GM23338 (cell line): ENCODE results near the gene CEBPB. TPM values are rescaled to one million over a fixed set of nuclear protein-coding genes. Genes with fewer than 3 reads are reported as not detected.

Experiments used
- ATAC-seq: fragments of 200-7000 bp; cut with Tn5 transposase; 3 replicates; pipeline ENCODE4 v1.9.1; 2020
- DNase-seq: peaks from one replicate; pipeline ENCODE4 v3.0.0-alpha.2; 2015; ENCODE audit warnings: low spot score
- H2AFZ ChIP-seq: fragments of 200-600 bp; sonication (generic); 2 replicates; pipeline ENCODE4 v1.8.0; 2016; ENCODE audit warnings: antibody characterized with exemption, mild to moderate bottlenecking, moderate library complexity
- H3F3A ChIP-seq: fragments of 200-600 bp; sonication (generic); replicated peaks from 2 replicates; pipeline ENCODE4 v1.8.0; 2017; ENCODE audit warnings: antibody characterized with exemption, mixed run types, low read depth
- H3K27ac ChIP-seq: fragments of 200-600 bp; sonication (generic); 2 replicates; pipeline ENCODE4 v1.6.1; 2016; ENCODE audit warnings: low read depth
- H3K27me3 ChIP-seq: fragments of 200-600 bp; sonication (generic); 2 replicates; pipeline ENCODE4 v1.8.0; 2016; ENCODE audit warnings: mild to moderate bottlenecking, mixed run types, moderate library complexity; ENCODE audit not compliant: insufficient read depth
- H3K36me3 ChIP-seq: fragments of 200-600 bp; sonication (generic); 2 replicates; pipeline ENCODE4 v1.8.0; 2016; ENCODE audit warnings: mild to moderate bottlenecking; ENCODE audit not compliant: insufficient read depth
- H3K4me1 ChIP-seq: fragments of 200-600 bp; sonication (generic); 2 replicates; pipeline ENCODE4 v1.8.0; 2016; ENCODE audit warnings: mild to moderate bottlenecking, moderate library complexity; ENCODE audit not compliant: insufficient read depth
- H3K4me2 ChIP-seq: fragments of 200-600 bp; sonication (generic); 2 replicates; pipeline ENCODE4 v1.7.1; 2017; ENCODE audit warnings: mixed run types
- H3K4me3 ChIP-seq: fragments of 200-600 bp; sonication (generic); 2 replicates; pipeline ENCODE4 v1.6.1; 2016; ENCODE audit warnings: mixed run types
- H3K79me2 ChIP-seq: fragments of 200-600 bp; sonication (generic); replicated peaks from 2 replicates; pipeline ENCODE4 v1.8.0; 2017; ENCODE audit warnings: mild to moderate bottlenecking; ENCODE audit not compliant: insufficient read depth
- H3K9me2 ChIP-seq: fragments of 200-600 bp; sonication (generic); 2 replicates; pipeline ENCODE4 v1.8.0; 2017; ENCODE audit not compliant: insufficient read depth
- H4K20me1 ChIP-seq: fragments of 200-600 bp; sonication (generic); replicated peaks from 2 replicates; pipeline ENCODE4 v1.8.0; 2017; ENCODE audit warnings: mild to moderate bottlenecking; ENCODE audit not compliant: insufficient read depth
- H3K27ac Mint-ChIP-seq: 2 replicates; pipeline ENCODE4 v1.8.0; 2020; ENCODE audit warnings: inconsistent platforms, mild to moderate bottlenecking, moderate library complexity, mixed read lengths
- H3K27me3 Mint-ChIP-seq: 3 replicates; pipeline ENCODE4 v1.8.0; 2022; ENCODE audit warnings: low read depth, mild to moderate bottlenecking, moderate library complexity, mixed read lengths, inconsistent platforms; ENCODE audit not compliant: insufficient read depth, poor library complexity
- H3K36me3 Mint-ChIP-seq: 3 replicates; pipeline ENCODE4 v1.8.0; 2021; ENCODE audit warnings: low read depth, mild to moderate bottlenecking, inconsistent platforms, moderate library complexity, mixed read lengths
- H3K4me1 Mint-ChIP-seq: 3 replicates; pipeline ENCODE4 v1.8.0; 2020; ENCODE audit warnings: mild to moderate bottlenecking, inconsistent platforms, mixed read lengths
- H3K4me3 Mint-ChIP-seq: 3 replicates; pipeline ENCODE4 v1.8.0; 2021; ENCODE audit warnings: moderate library complexity, mild to moderate bottlenecking, inconsistent platforms, mixed read lengths
- H3K9me3 Mint-ChIP-seq: 3 replicates; pipeline ENCODE4 v1.8.0; 2020; ENCODE audit warnings: moderate library complexity, mild to moderate bottlenecking, inconsistent platforms, mixed read lengths
- CREB1 ChIP-seq: fragments of 250-450 bp; sonication (Bioruptor Pico); IDR thresholded peaks from 2 replicates; pipeline ENCODE4 v1.5.0; 2020; ENCODE audit warnings: low read depth, mild to moderate bottlenecking, moderate library complexity
- EZH2 ChIP-seq: fragments of 200-600 bp; sonication (generic); IDR thresholded peaks from one replicate; pipeline ENCODE4 v1.8.0; 2017; ENCODE audit warnings: antibody characterized with exemption, mild to moderate bottlenecking, low read depth; ENCODE audit not compliant: unreplicated experiment
- EZH2phosphoT487 ChIP-seq: fragments of 200-600 bp; sonication (generic); IDR thresholded peaks from one replicate; pipeline ENCODE4 v1.8.1; 2018; ENCODE audit warnings: antibody characterized with exemption; ENCODE audit not compliant: unreplicated experiment
- NANOG ChIP-seq: IDR thresholded peaks from 2 replicates; pipeline ENCODE4 v1.6.1; 2016; ENCODE audit warnings: antibody characterized with exemption, borderline replicate concordance
- POLR2AphosphoS5 ChIP-seq: IDR thresholded peaks from 2 replicates; pipeline ENCODE4 v1.6.1; 2016; ENCODE audit warnings: antibody characterized with exemption, low read depth
- STAT1 ChIP-seq: IDR thresholded peaks from one replicate; pipeline ENCODE4 v1.6.1; 2016; ENCODE audit warnings: antibody characterized with exemption; ENCODE audit not compliant: unreplicated experiment
- ZNF114 ChIP-seq: fragments of 250-450 bp; sonication (Bioruptor Pico); IDR thresholded peaks from 2 replicates; pipeline ENCODE4 v1.5.0; 2020; ENCODE audit warnings: mild to moderate bottlenecking, moderate library complexity
- ZNF331 ChIP-seq: fragments of 250-450 bp; sonication (Bioruptor Pico); IDR thresholded peaks from 2 replicates; pipeline ENCODE4 v1.5.0; 2020; ENCODE audit warnings: low read depth, mild to moderate bottlenecking, moderate library complexity
- polyA plus RNA-seq: library from polyadenylated mRNA; unstranded; fragments of >200 nt; fragmentation: Nextera tagmentation; extraction: Ambion mirVana; gene quantifications from 2 replicates; pipeline ENCODE4 v1.2.1, GENCODE V29; 2016
- total RNA-seq: library from RNA; depleted of rRNA; stranded (reverse); fragments of >200 nt; shearing (Covaris generic); gene quantifications from 2 replicates; pipeline ENCODE4 v1.2.3, GENCODE V29; 2014
- TF ChIP-seq, protein P1 (sequence below): IDR thresholded peaks from 2 replicates; pipeline ENCODE4 v1.6.1; 2016; ENCODE audit warnings: antibody characterized with exemption
- TF ChIP-seq, protein P2 (sequence below), 2 experiments: fragments of 200-600 bp in 1 of 2; sonication (generic) in 1 of 2; conservative IDR thresholded peaks; 2 replicates each; pipeline versions ENCODE4 v1.5.1 to v1.6.1; 2016 to 2017; ENCODE audit warnings: antibody characterized with exemption in 2 of 2, low read depth in 2 of 2, mild to moderate bottlenecking in 2 of 2, moderate library complexity in 1 of 2
- TF ChIP-seq, protein P3 (sequence below): IDR thresholded peaks from one replicate; pipeline ENCODE4 v1.6.1; 2018; ENCODE audit warnings: antibody characterized with exemption; ENCODE audit not compliant: unreplicated experiment

Gene CEBPB
- total and polyA plus RNA-seq, 2 experiments from 2014 or later, result 20.6 to 25.4 TPM

DNA sequence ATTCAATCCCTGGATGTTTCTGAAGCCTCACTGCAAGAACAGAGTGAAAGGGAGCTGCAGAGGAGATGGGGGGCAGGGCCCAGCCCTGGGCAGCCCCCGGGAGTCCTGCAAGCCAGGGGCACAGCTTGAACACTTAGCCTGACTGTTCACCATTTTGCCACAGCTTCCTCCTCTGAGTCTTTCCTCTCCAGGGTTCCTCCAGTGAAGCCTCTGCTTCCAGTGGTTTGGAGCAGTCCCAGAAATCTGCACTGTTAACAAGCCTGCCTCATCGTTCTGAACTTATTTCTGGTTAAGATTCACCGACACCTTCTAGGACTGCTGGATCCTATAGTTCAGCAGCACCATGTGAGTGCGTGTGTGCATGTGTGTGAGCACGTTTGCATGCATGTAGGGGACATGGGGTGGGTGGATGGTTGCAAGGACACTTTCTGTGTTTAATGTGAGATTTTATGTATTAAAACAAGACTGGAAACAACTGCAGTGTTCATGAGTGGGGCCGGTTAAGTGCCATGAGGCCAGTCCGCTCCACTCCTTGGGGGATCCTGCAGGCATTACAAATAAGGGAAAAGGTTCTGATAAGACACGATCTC lies 24.6 kb downstream of the CEBPB start:
- DNase-seq, result no peak
- Mint-ChIP-seq H3K4me3 (no peak overlapping the region), H3K27me3 (peaks cover 10% of the 10 kb centered on the region), H3K9me3 (no peaks in the 10 kb centered on the region), H3K27ac (peak overlapping the region; percentile 66), H3K36me3 (no peaks in the 10 kb centered on the region), H3K4me1 (peaks cover 13% of the 10 kb centered on the region)
- H3K79me2 ChIP-seq, result no peaks in the 10 kb centered on the region
- no peaks in the 10 kb centered on the region for H3K27me3 ChIP-seq
- no peaks in the 10 kb centered on the region for H4K20me1 ChIP-seq
- no peaks in the 10 kb centered on the region for H3K36me3 ChIP-seq
- H2AFZ ChIP-seq, result no peak overlapping the region
- H3K27ac ChIP-seq, result no peak overlapping the region
- H3K4me2 ChIP-seq, result no peak overlapping the region
- ATAC-seq, result no peak
- no peak for TF ChIP-seq ZNF114 (CRISPR knock-in tag)
- no peaks in the 10 kb centered on the region for H3F3A ChIP-seq
- H3K4me1 ChIP-seq, result no peaks in the 10 kb centered on the region
- H3K9me2 ChIP-seq, result no peaks in the 10 kb centered on the region
- no peak overlapping the region for H3K4me3 ChIP-seq

DNA sequence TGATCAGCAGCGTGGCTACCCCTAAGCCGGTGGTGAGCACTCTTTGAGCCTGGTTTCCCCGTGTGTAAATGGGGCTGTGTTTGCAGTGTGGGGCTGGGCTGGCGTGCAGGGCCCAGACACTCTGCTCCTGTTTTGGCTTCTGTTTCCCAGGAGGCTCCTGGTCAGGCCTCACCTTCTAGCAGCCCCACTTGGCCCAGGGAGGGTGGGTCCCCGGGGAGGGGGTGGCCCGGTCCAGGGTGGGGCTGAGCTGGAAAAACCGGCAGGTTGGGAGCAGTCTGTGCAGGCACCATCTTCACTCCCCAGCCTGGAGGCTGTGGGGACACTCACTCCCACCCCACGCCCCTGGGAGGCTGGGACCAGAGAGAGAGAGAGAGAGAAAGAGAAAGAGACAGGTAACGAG lies 25.3 kb downstream of the CEBPB start:
- DNase-seq, result no peak
- peaks cover 13% of the 10 kb centered on the region for H3K4me1 Mint-ChIP-seq
- no peak for TF ChIP-seq ZNF114 (CRISPR knock-in tag)
- no peak for TF ChIP-seq ZNF331 (CRISPR knock-in tag)
- TF ChIP-seq, protein P1, sequence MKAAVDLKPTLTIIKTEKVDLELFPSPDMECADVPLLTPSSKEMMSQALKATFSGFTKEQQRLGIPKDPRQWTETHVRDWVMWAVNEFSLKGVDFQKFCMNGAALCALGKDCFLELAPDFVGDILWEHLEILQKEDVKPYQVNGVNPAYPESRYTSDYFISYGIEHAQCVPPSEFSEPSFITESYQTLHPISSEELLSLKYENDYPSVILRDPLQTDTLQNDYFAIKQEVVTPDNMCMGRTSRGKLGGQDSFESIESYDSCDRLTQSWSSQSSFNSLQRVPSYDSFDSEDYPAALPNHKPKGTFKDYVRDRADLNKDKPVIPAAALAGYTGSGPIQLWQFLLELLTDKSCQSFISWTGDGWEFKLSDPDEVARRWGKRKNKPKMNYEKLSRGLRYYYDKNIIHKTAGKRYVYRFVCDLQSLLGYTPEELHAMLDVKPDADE, result no peak
- TF ChIP-seq CREB1 (CRISPR knock-in tag), result no peak
- no peak for TF ChIP-seq NANOG
- no peak for TF ChIP-seq STAT1
- TF ChIP-seq POLR2AphosphoS5, result no peak
- TF ChIP-seq, protein P2, sequence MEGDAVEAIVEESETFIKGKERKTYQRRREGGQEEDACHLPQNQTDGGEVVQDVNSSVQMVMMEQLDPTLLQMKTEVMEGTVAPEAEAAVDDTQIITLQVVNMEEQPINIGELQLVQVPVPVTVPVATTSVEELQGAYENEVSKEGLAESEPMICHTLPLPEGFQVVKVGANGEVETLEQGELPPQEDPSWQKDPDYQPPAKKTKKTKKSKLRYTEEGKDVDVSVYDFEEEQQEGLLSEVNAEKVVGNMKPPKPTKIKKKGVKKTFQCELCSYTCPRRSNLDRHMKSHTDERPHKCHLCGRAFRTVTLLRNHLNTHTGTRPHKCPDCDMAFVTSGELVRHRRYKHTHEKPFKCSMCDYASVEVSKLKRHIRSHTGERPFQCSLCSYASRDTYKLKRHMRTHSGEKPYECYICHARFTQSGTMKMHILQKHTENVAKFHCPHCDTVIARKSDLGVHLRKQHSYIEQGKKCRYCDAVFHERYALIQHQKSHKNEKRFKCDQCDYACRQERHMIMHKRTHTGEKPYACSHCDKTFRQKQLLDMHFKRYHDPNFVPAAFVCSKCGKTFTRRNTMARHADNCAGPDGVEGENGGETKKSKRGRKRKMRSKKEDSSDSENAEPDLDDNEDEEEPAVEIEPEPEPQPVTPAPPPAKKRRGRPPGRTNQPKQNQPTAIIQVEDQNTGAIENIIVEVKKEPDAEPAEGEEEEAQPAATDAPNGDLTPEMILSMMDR (conservative IDR thresholded peaks at IDR 0.05; ENCODE audit: low read depth in 2 of 2), result no peak
- no peak for TF ChIP-seq EZH2phosphoT487
- TF ChIP-seq, protein P3, sequence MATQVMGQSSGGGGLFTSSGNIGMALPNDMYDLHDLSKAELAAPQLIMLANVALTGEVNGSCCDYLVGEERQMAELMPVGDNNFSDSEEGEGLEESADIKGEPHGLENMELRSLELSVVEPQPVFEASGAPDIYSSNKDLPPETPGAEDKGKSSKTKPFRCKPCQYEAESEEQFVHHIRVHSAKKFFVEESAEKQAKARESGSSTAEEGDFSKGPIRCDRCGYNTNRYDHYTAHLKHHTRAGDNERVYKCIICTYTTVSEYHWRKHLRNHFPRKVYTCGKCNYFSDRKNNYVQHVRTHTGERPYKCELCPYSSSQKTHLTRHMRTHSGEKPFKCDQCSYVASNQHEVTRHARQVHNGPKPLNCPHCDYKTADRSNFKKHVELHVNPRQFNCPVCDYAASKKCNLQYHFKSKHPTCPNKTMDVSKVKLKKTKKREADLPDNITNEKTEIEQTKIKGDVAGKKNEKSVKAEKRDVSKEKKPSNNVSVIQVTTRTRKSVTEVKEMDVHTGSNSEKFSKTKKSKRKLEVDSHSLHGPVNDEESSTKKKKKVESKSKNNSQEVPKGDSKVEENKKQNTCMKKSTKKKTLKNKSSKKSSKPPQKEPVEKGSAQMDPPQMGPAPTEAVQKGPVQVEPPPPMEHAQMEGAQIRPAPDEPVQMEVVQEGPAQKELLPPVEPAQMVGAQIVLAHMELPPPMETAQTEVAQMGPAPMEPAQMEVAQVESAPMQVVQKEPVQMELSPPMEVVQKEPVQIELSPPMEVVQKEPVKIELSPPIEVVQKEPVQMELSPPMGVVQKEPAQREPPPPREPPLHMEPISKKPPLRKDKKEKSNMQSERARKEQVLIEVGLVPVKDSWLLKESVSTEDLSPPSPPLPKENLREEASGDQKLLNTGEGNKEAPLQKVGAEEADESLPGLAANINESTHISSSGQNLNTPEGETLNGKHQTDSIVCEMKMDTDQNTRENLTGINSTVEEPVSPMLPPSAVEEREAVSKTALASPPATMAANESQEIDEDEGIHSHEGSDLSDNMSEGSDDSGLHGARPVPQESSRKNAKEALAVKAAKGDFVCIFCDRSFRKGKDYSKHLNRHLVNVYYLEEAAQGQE, result no peak
- no peak for TF ChIP-seq EZH2
- Histone ChIP-seq H3K4me2 (no peak overlapping the region), H3K9me2 (no peaks in the 10 kb centered on the region), H3K36me3 (no peaks in the 10 kb centered on the region), H3F3A (no peaks in the 10 kb centered on the region), H3K27ac (no peak overlapping the region), H3K4me3 (no peak overlapping the region), H3K4me1 (no peaks in the 10 kb centered on the region), H3K27me3 (no peaks in the 10 kb centered on the region), H4K20me1 (no peaks in the 10 kb centered on the region), H3K79me2 (no peaks in the 10 kb centered on the region), H2AFZ (0 out of 2 replicates have a peak overlapping the region, but pooled peaks have one; percentile 66)
- H3K9me3 Mint-ChIP-seq, result no peaks in the 10 kb centered on the region
- peak; percentile 22; the same call in 2 of the 3 replicates for ATAC-seq
- H3K27ac Mint-ChIP-seq, result no peak overlapping the region
- peaks cover 10% of the 10 kb centered on the region for H3K27me3 Mint-ChIP-seq
- H3K4me3 Mint-ChIP-seq, result no peak overlapping the region
- no peaks in the 10 kb centered on the region for H3K36me3 Mint-ChIP-seq
